WERI-Rb-1 (cell line): ENCODE data around the gene ATRNL1.

ENCODE experiments used
- DNase-seq: peaks from one replicate; pipeline ENCODE4 v3.0.0-alpha.2; 2020
- H3K27ac ChIP-seq: fragments of 250-450 bp; sonication (Bioruptor Pico); 2 replicates; pipeline ENCODE4 v1.5.1; 2020; ENCODE audit warnings: mild to moderate bottlenecking, moderate library complexity
- H3K27me3 ChIP-seq: fragments of 250-450 bp; sonication (Bioruptor Pico); 2 replicates; pipeline ENCODE4 v1.5.1; 2021; ENCODE audit warnings: mild to moderate bottlenecking, low read depth, moderate library complexity; ENCODE audit not compliant: insufficient read depth, severe bottlenecking
- H3K36me3 ChIP-seq: fragments of 250-450 bp; sonication (Bioruptor Pico); 2 replicates; pipeline ENCODE4 v1.5.1; 2020; ENCODE audit warnings: mild to moderate bottlenecking, moderate library complexity
- H3K4me3 ChIP-seq: 2 replicates; pipeline ENCODE4 v1.5.1; 2011; ENCODE audit warnings: low read depth, mild to moderate bottlenecking, control low read depth, low read length
- H3K9me3 ChIP-seq: fragments of 250-450 bp; sonication (Bioruptor Pico); 2 replicates; pipeline ENCODE4 v1.5.1; 2021; ENCODE audit warnings: mild to moderate bottlenecking, moderate library complexity; ENCODE audit not compliant: severe bottlenecking
- CTCF ChIP-seq: IDR thresholded peaks from 2 replicates; pipeline ENCODE4 v1.5.1; 2011; ENCODE audit warnings: low read depth, mild to moderate bottlenecking, control low read depth, inconsistent platforms, low read length

Gene ATRNL1

GRCh38 chr10:115093286-115093775 is at the start of gene ATRNL1:
Gene ATRNL1, plus strand, starts transcription at chr10:115093365. Its CDS starts 386 bp downstream, at chr10:115093751.
- Histone ChIP-seq H3K27ac (peak within 1 kb of the TSS; percentile 95), H3K36me3 (no peaks in the 10 kb centered on the region), H3K9me3 (no peaks in the 10 kb centered on the region), H3K4me3 (peak within 1 kb of the TSS; percentile 88), H3K27me3 (no peaks in the 10 kb centered on the region)
- DNase-seq = peak; percentile 62
- no peak for TF ChIP-seq CTCF

- no peaks in the 10 kb centered on the region for H3K27me3 ChIP-seq
- H3K9me3 ChIP-seq = no peaks in the 10 kb centered on the region
- H3K27ac ChIP-seq = no peak overlapping the region
- H3K36me3 ChIP-seq = no peaks in the 10 kb centered on the region
- no peak overlapping the region for H3K4me3 ChIP-seq
- no peak for DNase-seq
- no peak for TF ChIP-seq CTCF
Measured at GRCh38 chr10:115043719-115044118, 49.4 kb upstream of the ATRNL1 start.

GRCh38 chr10:115044891-115045290 is 48.3 kb upstream of the ATRNL1 start:
- H3K27me3 ChIP-seq = no peaks in the 10 kb centered on the region
- H3K4me3 ChIP-seq = no peak overlapping the region
- no peak overlapping the region for H3K27ac ChIP-seq
- H3K9me3 ChIP-seq = no peaks in the 10 kb centered on the region
- no peak for DNase-seq
- no peaks in the 10 kb centered on the region for H3K36me3 ChIP-seq
- no peak for TF ChIP-seq CTCF

GRCh38 chr10:115045499-115045898 is 47.7 kb upstream of the ATRNL1 start:
- TF ChIP-seq CTCF = no peak
- DNase-seq = peak; percentile 19
- H3K9me3 ChIP-seq = no peaks in the 10 kb centered on the region
- no peak overlapping the region for H3K4me3 ChIP-seq
- H3K27ac ChIP-seq = no peak overlapping the region
- no peaks in the 10 kb centered on the region for H3K36me3 ChIP-seq
- H3K27me3 ChIP-seq = no peaks in the 10 kb centered on the region

- DNase-seq = no peak
Measured at GRCh38 chr10:115046686-115047236, 46.4 kb upstream of the ATRNL1 start.

More at GRCh38 chr10:115046686-115047236, 46.4 kb upstream of the ATRNL1 start:
- no peaks in the 10 kb centered on the region for H3K36me3 ChIP-seq
- no peaks in the 10 kb centered on the region for H3K27me3 ChIP-seq
- no peak for TF ChIP-seq CTCF
- no peak overlapping the region for H3K4me3 ChIP-seq
- H3K27ac ChIP-seq = no peak overlapping the region
- no peaks in the 10 kb centered on the region for H3K9me3 ChIP-seq
